K562 (cell line): Measurements from ENCODE around the gene SEMA6D. TPM values are rescaled to one million over a fixed set of nuclear protein-coding genes. Genes with fewer than 3 reads are reported as not detected.

Experiments
- ATAC-seq: fragments of 200-7000 bp; cut with Tn5 transposase; 3 replicates; pipeline ENCODE4 v1.9.1; 2020; ENCODE audit warnings: moderate library complexity
- BruUV-seq: library from RNA; stranded (reverse); fragments of 400-500 nt; replicated peaks from 2 replicates; lab custom pipeline; 2021; lab: Mats Ljungman, UMichigan
- CTCF ChIA-PET: fragments of 300-600 bp; formaldehyde crosslinking; extraction: SDS; loops from one replicate; lab custom pipeline; 2021; ENCODE audit warnings: low intra/inter-chr PET ratio; lab: Yijun Ruan, JAX
- POLR2A ChIA-PET: fragments of 300-600, 350-650 bp; sonication (Branson Sonifier 250); formaldehyde crosslinking; extraction: SDS; loops from one replicate; lab custom pipeline; 2021; ENCODE audit warnings: antibody characterized with exemption, inconsistent platforms; lab: Yijun Ruan, JAX
- DNase-seq, 4 experiments: peaks; one replicate each; pipeline versions ENCODE4 v3.0.0 to v3.0.0-alpha.2; 2011 to 2018; ENCODE audit warnings: low spot score in 3 of 4, mixed read lengths in 3 of 4; ENCODE audit errors: extremely low read depth in 1 of 4
- FAIRE-seq: peaks from 2 replicates; lab custom pipeline; 2011; peaks lifted over from hg19 to GRCh38; lab: Jason Lieb, UNC
- H2AFZ ChIP-seq: 2 replicates; pipeline ENCODE4 v1.6.0; 2011; ENCODE audit warnings: low read depth, low read length, control low read depth, inconsistent platforms
- H3K27ac ChIP-seq: fragments of 200-600 bp; 3 replicates; pipeline ENCODE4 v1.8.0; 2011; ENCODE audit warnings: low read depth, mild to moderate bottlenecking, control low read depth, inconsistent platforms, low read length, moderate library complexity, mixed read lengths; ENCODE audit errors: extremely low read depth
- H3K27me3 ChIP-seq, 2 experiments: fragments of 300-600 bp in 1 of 2; 2 replicates in 1 of 2; 3 replicates in 1 of 2; pipeline versions ENCODE4 v1.6.0 to v1.8.0; 2011; ENCODE audit warnings: inconsistent platforms in 2 of 2, low read length in 2 of 2, mild to moderate bottlenecking in 1 of 2, mixed read lengths in 1 of 2, moderate library complexity in 1 of 2; ENCODE audit not compliant: control insufficient read depth in 2 of 2, insufficient read depth in 2 of 2
- H3K36me3 ChIP-seq: fragments of 300-600 bp; 3 replicates; pipeline ENCODE4 v1.8.0; 2011; ENCODE audit warnings: mild to moderate bottlenecking, low read length, inconsistent platforms; ENCODE audit not compliant: control insufficient read depth, insufficient read depth
- H3K4me1 ChIP-seq, 2 experiments: fragments of 200-600 bp in 1 of 2; replicated peaks in 1 of 2; 2 replicates in 1 of 2; 3 replicates in 1 of 2; pipeline versions ENCODE4 v1.5.1 to v1.8.0; 2011; ENCODE audit warnings: inconsistent platforms in 2 of 2, low read length in 2 of 2, mild to moderate bottlenecking in 1 of 2, mixed read lengths in 1 of 2, moderate library complexity in 1 of 2; ENCODE audit not compliant: control insufficient read depth in 2 of 2, insufficient read depth in 2 of 2
- H3K4me2 ChIP-seq: 2 replicates; pipeline ENCODE4 v1.6.1; 2011; ENCODE audit warnings: low read length, control low read depth, inconsistent platforms, mixed read lengths; ENCODE audit not compliant: insufficient read depth
- H3K4me3 ChIP-seq: fragments of 200-600 bp; sonication (generic), shearing (Covaris generic); 2 replicates; pipeline ENCODE4 v1.5.1; 2016; ENCODE audit warnings: control low read depth, inconsistent platforms
- H3K79me2 ChIP-seq: fragments of 200-600 bp; 3 replicates; pipeline ENCODE4 v1.8.0; 2011; ENCODE audit warnings: low read length, inconsistent platforms; ENCODE audit not compliant: control insufficient read depth, insufficient read depth
- H3K9ac ChIP-seq, 2 experiments: 2 replicates each; pipeline versions ENCODE4 v1.6.0 to v1.6.1; 2011; ENCODE audit warnings: low read depth in 2 of 2, low read length in 2 of 2, control low read depth in 1 of 2, inconsistent platforms in 1 of 2, mild to moderate bottlenecking in 1 of 2, mixed read lengths in 1 of 2; ENCODE audit not compliant: insufficient read depth in 1 of 2
- H3K9me1 ChIP-seq: one replicate; pipeline ENCODE4 v1.6.0; 2011; ENCODE audit warnings: inconsistent platforms, mild to moderate bottlenecking, low read length, moderate library complexity; ENCODE audit not compliant: control insufficient read depth, insufficient read depth
- H3K9me3 ChIP-seq: replicated peaks from 2 replicates; pipeline ENCODE4 v1.5.1; 2011; ENCODE audit warnings: low read depth, low read length, inconsistent platforms; ENCODE audit not compliant: control insufficient read depth, insufficient read depth
- H4K20me1 ChIP-seq: replicated peaks from 2 replicates; pipeline ENCODE4 v1.6.1; 2011; ENCODE audit warnings: low read length, inconsistent platforms, mixed read lengths; ENCODE audit not compliant: control insufficient read depth, insufficient read depth
- ARID1B ChIP-seq: fragments of 450-650 bp; IDR thresholded peaks from 2 replicates; pipeline ENCODE4 v1.6.1; 2016; ENCODE audit warnings: antibody characterized with exemption, mild to moderate bottlenecking, inconsistent platforms
- CBFA2T2 ChIP-seq: fragments of 450-650 bp; conservative IDR thresholded peaks from 2 replicates; pipeline ENCODE4 v1.6.1; 2017; ENCODE audit warnings: mild to moderate bottlenecking
- E2F4 ChIP-seq: sonication (generic); formaldehyde crosslinking; IDR thresholded peaks from 2 replicates; pipeline ENCODE4 v1.8.0; 2022; ENCODE audit warnings: mild to moderate bottlenecking, low read depth, missing genetic modification reagents
- ETV5 ChIP-seq: sonication (generic); formaldehyde crosslinking; IDR thresholded peaks from 2 replicates; pipeline ENCODE4 v1.4.0; 2020; ENCODE audit warnings: low read depth, mild to moderate bottlenecking, missing genetic modification reagents
- HDGF ChIP-seq: fragments of 450-650 bp; IDR thresholded peaks from 2 replicates; pipeline ENCODE4 v1.6.1; 2016
- MXD1 ChIP-seq: fragments of 250-450 bp; sonication (Bioruptor Pico); IDR thresholded peaks from 2 replicates; pipeline ENCODE4 v1.8.0; 2021; ENCODE audit warnings: borderline replicate concordance, mild to moderate bottlenecking, moderate library complexity; ENCODE audit not compliant: poor library complexity, severe bottlenecking
- NR4A1 ChIP-seq, 2 experiments: fragments of 250-450 bp in 1 of 2; fragments of 450-650 bp in 1 of 2; sonication (Bioruptor Pico) in 1 of 2; IDR thresholded peaks; 2 replicates each; pipeline versions ENCODE4 v1.4.0 to v1.6.1; 2016 to 2020; ENCODE audit warnings: mild to moderate bottlenecking in 2 of 2, missing compliant biosample characterization in 1 of 2, missing genetic modification characterization in 1 of 2, moderate library complexity in 1 of 2
- POLR2AphosphoS5 ChIP-seq: IDR thresholded peaks from 2 replicates; pipeline ENCODE4 v1.6.1; 2011; ENCODE audit warnings: mild to moderate bottlenecking, low read depth, low read length, moderate library complexity; ENCODE audit not compliant: control insufficient read depth, insufficient read depth
- RNF2 ChIP-seq: sonication (generic); IDR thresholded peaks from 2 replicates; pipeline ENCODE4 v1.6.1; 2016
- ZNF212 ChIP-seq: fragments of 450-650 bp; formaldehyde crosslinking; IDR thresholded peaks from 2 replicates; pipeline ENCODE4 v1.4.0; 2020; ENCODE audit warnings: mild to moderate bottlenecking
- ZNF316 ChIP-seq: fragments of 450-650 bp; IDR thresholded peaks from 2 replicates; pipeline ENCODE4 v1.6.1; 2016
- ZNF589 ChIP-seq: fragments of 200-800 bp; sonication (Bioruptor generic); IDR thresholded peaks from 2 replicates; pipeline ENCODE4 v1.6.1; 2016; ENCODE audit warnings: low read depth, missing genetic modification characterization, missing compliant biosample characterization
- ZZZ3 ChIP-seq: fragments of 450-650 bp; IDR thresholded peaks from 2 replicates; pipeline ENCODE4 v1.6.1; 2016; ENCODE audit warnings: antibody characterized with exemption, mild to moderate bottlenecking, moderate library complexity
- WGBS: fragments of 100-300 bp; shearing (Covaris generic); methylation state at CpG from one replicate; pipeline ENCODE4 v1.1.6; 2016; ENCODE audit warnings: low coverage, mixed read lengths; ENCODE audit not compliant: insufficient coverage; ENCODE audit errors: missing lambda C conversion rate; 5-methylcytosine and 5-hydroxymethylcytosine counted together
- in situ Hi-C: fragments of 300-500 bp; cut with MboI; formaldehyde crosslinking; loops from 4 replicates; pipeline ENCODE4 v1.15.0; 2018; ENCODE audit warnings: inconsistent platforms, mixed read lengths
- intact Hi-C: fragments of 100-400 bp; cut with micrococcal nuclease; formaldehyde crosslinking; loops from 2 replicates; pipeline ENCODE4 v1.14.2; 2022
- polyA plus RNA-seq, 8 experiments: library from polyadenylated mRNA; depleted of rRNA in 4 of 8; stranded (reverse) in 5 of 8; unstranded in 3 of 8; fragments of >200 nt; fragmentation: Nextera tagmentation in 2 of 8; fragmentation: Illumina TruSeq in 1 of 8; extraction: Ambion mirVana in 2 of 8; extraction: Trizol in 1 of 8; gene quantifications; 2 replicates each; pipeline versions ENCODE4 v1.2.1 to v1.2.3, GENCODE V29; 2011 to 2014; ENCODE audit warnings: inconsistent platforms in 1 of 8, missing spikeins in 1 of 8
- total RNA-seq, 7 experiments: library from RNA; depleted of rRNA in 6 of 7; stranded (reverse); fragments of >200 nt in 6 of 7; fragmentation: Illumina TruSeq in 2 of 7; extraction: Trizol in 2 of 7; gene quantifications; 2 replicates each; pipeline versions ENCODE4 v1.2.1 to v1.2.3, GENCODE V29; 2011 to 2021; ENCODE audit warnings: low replicate concordance in 1 of 7

SEMA6D gene
- total and polyA plus RNA-seq, 9 of the 15 experiments (the other 6 are each of a cell fraction or from before 2014, with no cell fraction given), result not detected

- no peak overlapping the region for H3K27ac ChIP-seq
- H3K27me3 ChIP-seq, result no peaks in the 10 kb centered on the region
- ATAC-seq (no peak), DNase-seq (no peak), FAIRE-seq (no peak)
- no peak overlapping the region for H3K4me3 ChIP-seq
- H3K9me3 ChIP-seq, result no peaks in the 10 kb centered on the region
- in situ Hi-C loops (no loop called here), intact Hi-C loops (no loop called here)
- BruUV-seq, result no TSS peak
- H3K9ac ChIP-seq, result no peak overlapping the region
- WGBS, result 4% methylated on average over 5 of the region's 5 CpGs
- H3K9me1 ChIP-seq, result no peaks in the 10 kb centered on the region
- H4K20me1 ChIP-seq, result no peaks in the 10 kb centered on the region
- no peak overlapping the region for H2AFZ ChIP-seq
- H3K36me3 ChIP-seq, result no peaks in the 10 kb centered on the region
- CTCF ChIA-PET, result no interaction called here
- no peaks in the 10 kb centered on the region for H3K79me2 ChIP-seq
- H3K4me1 ChIP-seq, result no peaks in the 10 kb centered on the region
- POLR2A ChIA-PET, result no interaction called here
- TF ChIP-seq NR4A1 (CRISPR knock-in tag; IDR thresholded peaks at IDR 0.05) (no peak), NR4A1 (tag; IDR thresholded peaks at IDR 0.05) (no peak), E2F4 (CRISPR knock-in tag) (no peak), ZZZ3 (no peak), ARID1B (no peak), MXD1 (CRISPR knock-in tag) (no peak), ZNF212 (CRISPR knock-in tag) (no peak), POLR2AphosphoS5 (no peak), ZNF589 (CRISPR knock-in tag) (no peak), CBFA2T2 (no peak), ZNF316 (no peak), ETV5 (no peak), RNF2 (no peak), HDGF (no peak)
- H3K4me2 ChIP-seq, result no peak overlapping the region
Observed at GRCh38 chr15:47727676-47728075, 10.4 kb downstream of the SEMA6D start.
